ENCODE results near the gene SEZ6L2. TPM values are rescaled to one million over a fixed set of nuclear protein-coding genes. Genes with fewer than 3 reads are reported as not detected.
"Not testable (repeated sequence)": the region's sequence is repeated elsewhere in the genome, so short reads cannot be mapped to it uniquely, and the experiment has no call there.

Gene SEZ6L2
- total and polyA plus RNA-seq, 2 of the 8 experiments (the other 6 are each of a cell fraction or from before 2014, with no cell fraction given): 43.5 to 47.7 TPM

DNA sequence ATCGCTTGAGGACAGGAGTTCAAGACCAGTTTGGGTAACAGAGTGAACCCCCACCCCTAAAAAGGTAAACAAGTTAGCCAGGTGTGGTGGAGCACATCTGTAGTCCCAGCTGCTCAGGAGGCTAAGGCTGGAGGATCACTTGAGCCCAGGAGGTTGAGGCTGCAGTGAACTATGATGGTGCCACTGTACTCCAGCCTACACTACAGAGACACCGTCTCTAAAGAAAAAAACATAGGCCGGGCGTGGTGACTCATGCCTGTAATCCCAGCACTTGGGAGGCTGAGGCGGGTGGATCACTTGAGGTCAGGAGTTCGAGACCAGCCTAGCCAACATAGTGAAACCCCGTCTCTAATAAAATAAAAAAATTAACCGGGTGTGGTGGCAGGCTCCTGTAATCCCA is 30.3 kb downstream of the SEZ6L2 start:
- not testable (repeated sequence) for FAIRE-seq; H3K18ac ChIP-seq (ENCODE audit: extremely low read depth, low read length)
- WGBS, 2 experiments (ENCODE audit: extremely low coverage in 1 of 2, insufficient coverage in 1 of 2, insufficient read length in 1 of 2, insufficient replicate concordance in 2 of 2, low coverage in 1 of 2, low lambda C conversion rate in 2 of 2, missing lambda C conversion rate in 1 of 2): 92% methylated on average over 8 of the region's 8 CpGs; no CpG with 5 or more reads in 1 of the 2 experiments

More for the DNA sequence above, 30.3 kb downstream of the SEZ6L2 start:
- CTCF ChIA-PET (ENCODE audit: partially characterized antibody): interaction anchor here (0.6 to 2.4 kb wide), 6 partner anchors 8 to 212 kb away, joined by 3 to 4 read pairs (median 3); partner anchors contain the start of gene TLCD3B
- not testable (repeated sequence) for H2BK20ac ChIP-seq (ENCODE audit: low read length); H3K36me3 ChIP-seq (ENCODE audit: control insufficient read depth in 2 of 4, insufficient read depth in 4 of 4, low read length in 3 of 4); H2AK5ac ChIP-seq (ENCODE audit: low read depth, low read length); H2AFZ ChIP-seq (ENCODE audit: low read length); H4K5ac ChIP-seq (ENCODE audit: insufficient read length, low read depth, low read length); DNase-seq (ENCODE audit: low read depth in 1 of 2, low spot score in 2 of 2); H2BK5ac ChIP-seq (ENCODE audit: low read depth, low read length); H4K8ac ChIP-seq (ENCODE audit: extremely low read depth, insufficient read depth, low read length); H3K56ac ChIP-seq (replicated peaks; ENCODE audit: insufficient read length, low read depth, low read length); H3K79me2 ChIP-seq (ENCODE audit: control insufficient read depth in 1 of 2, insufficient read depth in 2 of 2, low read length in 2 of 2); H3K4me3 ChIP-seq (ENCODE audit: extremely low read depth in 1 of 4, insufficient read depth in 2 of 4, low read depth in 3 of 4, low read length in 4 of 4); H2BK12ac ChIP-seq (ENCODE audit: low read depth, low read length); H3K23me2 ChIP-seq (ENCODE audit: low read depth, low read length); H3K14ac ChIP-seq (ENCODE audit: insufficient read length); H3K4me2 ChIP-seq (ENCODE audit: insufficient read depth in 1 of 2, low read depth in 2 of 2, low read length in 2 of 2); H3K27me3 ChIP-seq (replicated peaks in 1 of 4; ENCODE audit: control insufficient read depth in 3 of 4, extremely low read depth in 1 of 4, insufficient read depth in 3 of 4, low read length in 3 of 4); H2BK15ac ChIP-seq (ENCODE audit: low read length); H3K79me1 ChIP-seq (ENCODE audit: low read depth, low read length); H3K27ac ChIP-seq (ENCODE audit: low read depth, low read length); H4K91ac ChIP-seq (replicated peaks; ENCODE audit: insufficient read length, low read length); H3K9ac ChIP-seq (replicated peaks in 1 of 4; ENCODE audit: extremely low read depth in 1 of 4, low read depth in 3 of 4, low read length in 3 of 4); H3K4me1 ChIP-seq (replicated peaks in 1 of 4; ENCODE audit: control insufficient read depth in 3 of 4, insufficient read depth in 4 of 4, low read length in 3 of 4); H3K9me3 ChIP-seq (ENCODE audit: insufficient read depth in 2 of 2, low read depth in 1 of 2, low read length in 1 of 2); H2BK120ac ChIP-seq (replicated peaks; ENCODE audit: low read depth, low read length); H4K20me1 ChIP-seq (replicated peaks in 1 of 2; ENCODE audit: control insufficient read depth in 1 of 2, insufficient read depth in 2 of 2, low read length in 2 of 2); H3K23ac ChIP-seq (ENCODE audit: insufficient read length); H3K4ac ChIP-seq (replicated peaks; ENCODE audit: insufficient read length, low read depth, low read length)
- POLR2A ChIA-PET (ENCODE audit: partially characterized antibody): interaction anchor here (0.6 to 1.3 kb wide), 4 partner anchors 9 to 152 kb away, joined by 3 to 4 read pairs (median 4); no protein-coding TSS in a partner anchor
